Neural cell (in vitro differentiated cells): ENCODE data around the gene C17orf75. TPM values are rescaled to one million over a fixed set of nuclear protein-coding genes. Genes with fewer than 3 reads are reported as not detected.

Experiments
- H2AFZ ChIP-seq: fragments of 200-600, 300-800 bp; sonication (generic), shearing (Covaris generic); 2 replicates; pipeline ENCODE4 v1.6.0; 2014; ENCODE audit warnings: low read depth, mild to moderate bottlenecking, antibody characterized with exemption, low read length, moderate library complexity
- H3F3A ChIP-seq: fragments of 200-600 bp; shearing (Covaris generic); 2 replicates; pipeline ENCODE4 v1.6.1; 2016; ENCODE audit warnings: mild to moderate bottlenecking, moderate library complexity, mixed read lengths, antibody characterized with exemption, low read length; ENCODE audit not compliant: insufficient read depth, poor library complexity, severe bottlenecking
- H3K27ac ChIP-seq: fragments of 200-600, 300-800 bp; sonication (generic), shearing (Covaris generic); 2 replicates; pipeline ENCODE4 v1.5.1; 2014; ENCODE audit warnings: mild to moderate bottlenecking, low read length, moderate library complexity
- H3K27me3 ChIP-seq: fragments of 300-800, 200-600 bp; sonication (generic), shearing (Covaris generic); 2 replicates; pipeline ENCODE4 v1.6.0; 2014; ENCODE audit warnings: mild to moderate bottlenecking, low read depth, low read length, moderate library complexity; ENCODE audit not compliant: insufficient read depth
- H3K36me3 ChIP-seq: fragments of 300-800, 200-600 bp; sonication (generic), shearing (Covaris generic); 2 replicates; pipeline ENCODE4 v1.5.1; 2014; ENCODE audit warnings: mild to moderate bottlenecking, antibody characterized with exemption, low read length, moderate library complexity; ENCODE audit not compliant: insufficient read depth
- H3K4me2 ChIP-seq: fragments of 300-800, 200-600 bp; sonication (generic), shearing (Covaris generic); 2 replicates; pipeline ENCODE4 v1.6.0; 2014; ENCODE audit warnings: mild to moderate bottlenecking, low read length
- H3K4me3 ChIP-seq: fragments of 300-800, 200-600 bp; sonication (generic), shearing (Covaris generic); 2 replicates; pipeline ENCODE4 v1.5.1; 2014; ENCODE audit warnings: mild to moderate bottlenecking, low read length, moderate library complexity
- H3K79me2 ChIP-seq: fragments of 200-600 bp; shearing (Covaris generic); replicated peaks from 2 replicates; pipeline ENCODE4 v1.6.0; 2014; ENCODE audit warnings: mild to moderate bottlenecking, low read length, moderate library complexity; ENCODE audit not compliant: insufficient read depth
- H3K9ac ChIP-seq: fragments of 300-800, 200-600 bp; sonication (generic), shearing (Covaris generic); 2 replicates; pipeline ENCODE4 v1.6.1; 2016; ENCODE audit warnings: mild to moderate bottlenecking, low read length, mixed read lengths
- H3K9me2 ChIP-seq: fragments of 200-600 bp; shearing (Covaris generic); 2 replicates; pipeline ENCODE4 v1.6.1; 2016; ENCODE audit warnings: mild to moderate bottlenecking, low read length, mixed read lengths; ENCODE audit not compliant: insufficient read depth
- H3K9me3 ChIP-seq: fragments of 200-600, 300-800 bp; sonication (generic), shearing (Covaris generic); 2 replicates; pipeline ENCODE4 v1.6.1; 2016; ENCODE audit warnings: mild to moderate bottlenecking, mixed run types, low read length, moderate library complexity, mixed read lengths
- H4K20me1 ChIP-seq: fragments of 200-600 bp; shearing (Covaris generic); 2 replicates; pipeline ENCODE4 v1.6.1; 2016; ENCODE audit warnings: mild to moderate bottlenecking, mixed run types; ENCODE audit not compliant: insufficient read depth
- EP300 ChIP-seq: fragments of 450-650 bp; conservative IDR thresholded peaks from 2 replicates; pipeline ENCODE4 v1.6.1; 2014; ENCODE audit warnings: antibody characterized with exemption, mild to moderate bottlenecking, moderate library complexity; ENCODE audit not compliant: poor library complexity, severe bottlenecking
- EZH2 ChIP-seq: fragments of 200-600, 300-800 bp; shearing (Covaris generic), sonication (generic); IDR thresholded peaks from 2 replicates; pipeline ENCODE4 v1.6.1; 2014; ENCODE audit warnings: antibody characterized with exemption, low read length, borderline replicate concordance, mild to moderate bottlenecking; ENCODE audit not compliant: insufficient read depth, poor library complexity, severe bottlenecking
- MXI1 ChIP-seq: fragments of 450-650 bp; conservative IDR thresholded peaks from 2 replicates; pipeline ENCODE4 v1.6.1; 2014; ENCODE audit warnings: antibody characterized with exemption, mild to moderate bottlenecking; ENCODE audit not compliant: poor library complexity, severe bottlenecking
- POLR2AphosphoS5 ChIP-seq: IDR thresholded peaks from 2 replicates; pipeline ENCODE4 v1.6.1; 2012
- RAD21 ChIP-seq: fragments of 450-650 bp; conservative IDR thresholded peaks from 2 replicates; pipeline ENCODE4 v1.6.1; 2014; ENCODE audit warnings: antibody characterized with exemption, mild to moderate bottlenecking, moderate library complexity
- REST ChIP-seq: IDR thresholded peaks from 2 replicates; pipeline ENCODE4 v1.6.1; 2012; ENCODE audit warnings: borderline replicate concordance
- SMC3 ChIP-seq: fragments of 450-650 bp; conservative IDR thresholded peaks from 2 replicates; pipeline ENCODE4 v1.6.1; 2014; ENCODE audit warnings: antibody characterized with exemption, mild to moderate bottlenecking, moderate library complexity; ENCODE audit not compliant: poor library complexity
- TAF1 ChIP-seq: IDR thresholded peaks from 2 replicates; pipeline ENCODE4 v1.6.1; 2012; ENCODE audit warnings: low read depth
- polyA plus RNA-seq: library from polyadenylated mRNA; depleted of rRNA; stranded (reverse); fragments of >200 nt; gene quantifications from 2 replicates; pipeline ENCODE4 v1.2.3, GENCODE V29; 2014
- TF ChIP-seq, protein P1 (sequence below): fragments of 450-650 bp; IDR thresholded peaks from 2 replicates; pipeline ENCODE4 v1.5.1; 2014; ENCODE audit warnings: antibody characterized with exemption, mild to moderate bottlenecking, moderate library complexity; ENCODE audit not compliant: poor library complexity, severe bottlenecking

Gene C17orf75
- polyA plus RNA-seq, 1 donor from 2014 or later, result 77.0 TPM

- no peak overlapping the region for H3K4me2 ChIP-seq
- H3K4me3 ChIP-seq, result no peak overlapping the region
- H3K36me3 ChIP-seq, result no peaks in the 10 kb centered on the region
- no peak overlapping the region for H3K9ac ChIP-seq
- no peak for TF ChIP-seq RAD21
- TF ChIP-seq, protein P1, sequence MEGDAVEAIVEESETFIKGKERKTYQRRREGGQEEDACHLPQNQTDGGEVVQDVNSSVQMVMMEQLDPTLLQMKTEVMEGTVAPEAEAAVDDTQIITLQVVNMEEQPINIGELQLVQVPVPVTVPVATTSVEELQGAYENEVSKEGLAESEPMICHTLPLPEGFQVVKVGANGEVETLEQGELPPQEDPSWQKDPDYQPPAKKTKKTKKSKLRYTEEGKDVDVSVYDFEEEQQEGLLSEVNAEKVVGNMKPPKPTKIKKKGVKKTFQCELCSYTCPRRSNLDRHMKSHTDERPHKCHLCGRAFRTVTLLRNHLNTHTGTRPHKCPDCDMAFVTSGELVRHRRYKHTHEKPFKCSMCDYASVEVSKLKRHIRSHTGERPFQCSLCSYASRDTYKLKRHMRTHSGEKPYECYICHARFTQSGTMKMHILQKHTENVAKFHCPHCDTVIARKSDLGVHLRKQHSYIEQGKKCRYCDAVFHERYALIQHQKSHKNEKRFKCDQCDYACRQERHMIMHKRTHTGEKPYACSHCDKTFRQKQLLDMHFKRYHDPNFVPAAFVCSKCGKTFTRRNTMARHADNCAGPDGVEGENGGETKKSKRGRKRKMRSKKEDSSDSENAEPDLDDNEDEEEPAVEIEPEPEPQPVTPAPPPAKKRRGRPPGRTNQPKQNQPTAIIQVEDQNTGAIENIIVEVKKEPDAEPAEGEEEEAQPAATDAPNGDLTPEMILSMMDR, result no peak
- TF ChIP-seq MXI1, result no peak
- TF ChIP-seq EZH2, result no peak
- no peak for TF ChIP-seq SMC3
- no peak for TF ChIP-seq POLR2AphosphoS5
- no peak for TF ChIP-seq TAF1
- TF ChIP-seq REST, result no peak
- TF ChIP-seq EP300, result no peak
- H3F3A ChIP-seq, result no peaks in the 10 kb centered on the region
- no peaks in the 10 kb centered on the region for H3K9me3 ChIP-seq
- H4K20me1 ChIP-seq, result no peaks in the 10 kb centered on the region
- no peaks in the 10 kb centered on the region for H3K79me2 ChIP-seq
- H3K9me2 ChIP-seq, result no peaks in the 10 kb centered on the region
- no peak overlapping the region for H3K27ac ChIP-seq
- H3K27me3 ChIP-seq, result no peaks in the 10 kb centered on the region
- no peak overlapping the region for H2AFZ ChIP-seq
Observed at GRCh38 chr17:32285306-32285705, 56.7 kb downstream of the C17orf75 start.

- Histone ChIP-seq H4K20me1 (no peaks in the 10 kb centered on the region), H3K4me3 (no peak overlapping the region), H2AFZ (no peak overlapping the region), H3K9me2 (no peaks in the 10 kb centered on the region), H3K4me2 (no peak overlapping the region), H3K27me3 (no peaks in the 10 kb centered on the region), H3K36me3 (no peaks in the 10 kb centered on the region), H3K9me3 (no peaks in the 10 kb centered on the region), H3K27ac (no peak overlapping the region), H3F3A (no peaks in the 10 kb centered on the region), H3K79me2 (no peaks in the 10 kb centered on the region), H3K9ac (no peak overlapping the region)
- TF ChIP-seq POLR2AphosphoS5 (no peak), EP300 (no peak)
Observed at GRCh38 chr17:32283745-32284201, 58.2 kb downstream of the C17orf75 start.

DNA sequence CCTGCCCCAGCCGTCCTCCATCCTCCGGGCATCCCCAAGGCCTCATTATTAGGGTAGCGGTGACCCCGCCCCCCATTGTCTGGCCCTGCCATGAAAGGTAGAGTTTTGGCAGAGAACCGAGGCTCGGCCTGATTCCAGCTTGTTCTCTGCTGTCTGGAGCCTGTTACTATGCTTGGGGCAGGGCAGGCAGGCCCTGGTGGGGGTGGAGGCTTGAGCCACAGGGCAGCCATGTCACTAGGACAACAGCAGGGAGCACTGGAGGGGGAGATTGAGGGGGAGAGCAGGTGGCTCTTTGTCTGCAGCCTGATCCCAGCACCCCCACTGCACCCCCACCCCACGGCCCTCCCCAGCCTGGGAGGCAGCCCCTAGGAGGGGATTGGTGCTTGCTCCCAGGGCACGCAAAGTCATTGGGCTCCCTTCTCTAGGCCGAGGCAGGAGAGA, 60.9 kb downstream of the C17orf75 start:
- no peaks in the 10 kb centered on the region for H3K79me2 ChIP-seq
- H3K36me3 ChIP-seq, result no peaks in the 10 kb centered on the region
- H3K9ac ChIP-seq, result no peak overlapping the region
- H3K9me3 ChIP-seq, result no peaks in the 10 kb centered on the region
- H3K9me2 ChIP-seq, result no peaks in the 10 kb centered on the region
- H3K4me3 ChIP-seq, result no peak overlapping the region
- H3K27ac ChIP-seq, result no peak overlapping the region
- H3K27me3 ChIP-seq, result no peaks in the 10 kb centered on the region
- H4K20me1 ChIP-seq, result no peaks in the 10 kb centered on the region
- no peak overlapping the region for H2AFZ ChIP-seq
- no peak for TF ChIP-seq REST
- no peak for TF ChIP-seq MXI1
- TF ChIP-seq EZH2, result no peak
- TF ChIP-seq POLR2AphosphoS5, result no peak
- TF ChIP-seq TAF1, result no peak
- H3K4me2 ChIP-seq, result no peak overlapping the region
- H3F3A ChIP-seq, result no peaks in the 10 kb centered on the region
